MG63 (cell line): ENCODE results near the gene PAX5. TPM values are rescaled to one million over a fixed set of nuclear protein-coding genes. Genes with fewer than 3 reads are reported as not detected.
A peak's percentile ranks its signal among the peaks of the same experiment; 100 is the strongest.
"Not testable (repeated sequence)": the region's sequence is repeated elsewhere in the genome, so short reads cannot be mapped to it uniquely, and the experiment has no call there.

Experiments
- DNase-seq: peaks from one replicate; pipeline ENCODE4 v3.0.0-alpha.2; 2020
- H3K27me3 ChIP-seq: fragments of 250-450 bp; sonication (Bioruptor Pico); 2 replicates; pipeline ENCODE4 v1.5.1; 2020; ENCODE audit warnings: mild to moderate bottlenecking, moderate library complexity
- H3K36me3 ChIP-seq: fragments of 250-450 bp; sonication (Bioruptor Pico); 2 replicates; pipeline ENCODE4 v1.5.1; 2020; ENCODE audit warnings: mild to moderate bottlenecking, moderate library complexity
- H3K4me3 ChIP-seq: fragments of 250-450 bp; sonication (Bioruptor Pico); 2 replicates; pipeline ENCODE4 v1.5.1; 2020; ENCODE audit warnings: mild to moderate bottlenecking, moderate library complexity
- H3K9me3 ChIP-seq: fragments of 250-450 bp; sonication (Bioruptor Pico); 2 replicates; pipeline ENCODE4 v1.5.1; 2020; ENCODE audit warnings: mild to moderate bottlenecking, moderate library complexity
- total RNA-seq: library from RNA; depleted of rRNA; stranded (reverse); fragments of >200 nt; shearing (Covaris generic); gene quantifications from 2 replicates; pipeline ENCODE4 v1.2.3, GENCODE V29; 2014; ENCODE audit warnings: low replicate concordance; rRNA removed

PAX5 gene
- total RNA-seq = not detected in 2 replicates

DNA sequence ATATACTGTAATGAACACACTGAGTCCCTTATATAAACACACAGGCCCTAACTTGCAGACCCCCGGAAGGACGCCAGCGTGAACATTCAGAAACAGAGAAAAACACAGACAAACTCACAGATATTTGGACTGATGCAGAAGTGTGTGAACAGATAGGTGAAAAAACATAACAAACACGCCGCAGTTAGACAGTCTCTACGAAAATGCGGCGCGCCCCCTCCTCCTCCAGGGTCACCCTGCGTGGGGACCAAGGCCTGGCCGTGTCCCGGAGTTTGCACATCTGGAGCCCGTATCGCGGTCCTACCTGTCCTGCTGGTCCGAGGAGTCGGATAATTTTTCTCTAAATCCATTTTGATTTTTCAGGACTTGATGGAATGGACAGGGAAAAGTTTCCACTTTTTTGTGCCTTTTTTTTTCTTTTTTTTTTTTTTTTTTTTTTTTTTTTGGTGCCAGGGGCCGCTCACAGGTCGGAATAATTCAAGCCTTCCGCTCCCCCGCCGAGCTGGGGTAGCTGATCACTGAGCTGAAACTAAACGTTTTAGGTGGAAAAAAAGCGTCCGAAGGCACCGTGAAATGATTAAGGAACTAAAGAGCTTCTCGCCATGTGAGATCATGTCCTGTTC lies at the start of gene PAX5:
TSS of gene PAX5 (minus strand) at position 587 of the 623 bp plus-strand sequence. CDS start at position 350, 237 bp downstream.
- Histone ChIP-seq H3K9me3 (no peaks in the 10 kb centered on the region), H3K27me3 (peaks cover 31% of the 10 kb centered on the region), H3K36me3 (no peaks in the 10 kb centered on the region), H3K4me3 (no peak within 1 kb of the TSS)
- DNase-seq = no peak

- peaks cover 17% of the 10 kb centered on the region for H3K36me3 ChIP-seq
- DNase-seq = no peak
Measured at GRCh38 chr9:37083654-37084053, 49.6 kb upstream of the PAX5 start.

DNA sequence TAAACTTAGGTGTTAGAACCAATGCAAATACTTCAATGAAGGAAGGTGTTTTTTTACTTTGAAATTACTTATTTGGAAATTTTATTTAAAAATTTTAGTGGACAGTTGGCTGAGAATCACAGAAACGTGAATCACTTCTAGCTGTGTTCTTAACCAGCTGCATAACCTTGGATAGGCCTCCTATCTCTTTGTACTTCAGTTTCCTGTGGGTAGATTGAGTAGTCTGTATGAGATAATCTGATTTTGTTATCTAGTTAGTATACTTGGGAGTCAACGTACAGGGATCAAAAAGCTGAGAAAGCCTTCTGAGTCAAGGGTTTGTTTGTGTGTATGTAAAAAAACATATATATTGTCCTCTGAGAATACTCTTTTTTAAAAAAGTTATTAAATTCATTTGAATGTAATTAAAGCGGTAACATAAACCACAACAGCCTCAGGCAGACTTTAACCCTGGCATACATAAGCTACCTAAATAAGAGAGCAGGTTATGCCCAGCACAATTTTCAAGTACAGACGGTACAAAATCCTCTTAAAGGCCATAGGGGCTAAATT lies 48.2 kb upstream of the PAX5 start:
- no peak for DNase-seq

More at GRCh38 chr9:37083654-37084053, 49.6 kb upstream of the PAX5 start:
- Histone ChIP-seq H3K27me3 (no peaks in the 10 kb centered on the region), H3K9me3 (0 out of 2 replicates have a peak, but pooled peaks cover 3% of the 10 kb centered on the region), H3K4me3 (no peak overlapping the region)

GRCh38 chr9:37081507-37081906 lies 47.4 kb upstream of the PAX5 start:
- not testable (repeated sequence) for DNase-seq, H3K9me3 ChIP-seq, H3K27me3 ChIP-seq, H3K36me3 ChIP-seq, H3K4me3 ChIP-seq

More for the DNA sequence above, 48.2 kb upstream of the PAX5 start:
- no peaks in the 10 kb centered on the region for H3K27me3 ChIP-seq
- H3K9me3 ChIP-seq = 0 out of 2 replicates have a peak, but pooled peaks cover 3% of the 10 kb centered on the region
- H3K4me3 ChIP-seq = no peak overlapping the region
- H3K36me3 ChIP-seq = peaks cover 13% of the 10 kb centered on the region

DNA sequence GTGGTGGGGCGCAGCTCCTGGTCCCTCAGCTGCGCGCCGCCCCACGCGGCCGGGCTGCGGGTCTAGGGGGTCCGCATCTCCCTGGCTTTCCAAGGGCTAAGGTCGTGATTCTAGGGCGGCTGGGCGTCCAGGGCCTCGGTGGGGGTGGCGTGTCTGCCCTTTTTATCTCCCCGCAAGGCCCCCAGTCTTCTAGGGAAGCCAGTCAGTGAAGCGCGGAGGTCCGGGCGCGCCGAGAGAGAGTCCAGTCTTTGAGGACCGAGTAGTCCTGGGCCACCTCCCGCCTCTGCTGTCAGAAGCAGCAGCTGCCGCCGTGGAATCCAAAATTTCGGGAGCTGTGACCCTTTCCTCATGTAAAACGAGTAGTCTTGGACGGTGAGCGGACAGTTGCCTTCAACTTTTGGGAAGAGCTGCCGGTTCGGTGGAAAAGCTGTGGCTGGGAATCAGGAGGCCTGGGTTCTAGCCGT lies 46.1 kb upstream of the PAX5 start:
- peak; percentile 16 for DNase-seq
- H3K27me3 ChIP-seq, H3K36me3 ChIP-seq, H3K9me3 ChIP-seq: not testable (repeated sequence)
- peak overlapping the region; percentile 83 for H3K4me3 ChIP-seq

DNA sequence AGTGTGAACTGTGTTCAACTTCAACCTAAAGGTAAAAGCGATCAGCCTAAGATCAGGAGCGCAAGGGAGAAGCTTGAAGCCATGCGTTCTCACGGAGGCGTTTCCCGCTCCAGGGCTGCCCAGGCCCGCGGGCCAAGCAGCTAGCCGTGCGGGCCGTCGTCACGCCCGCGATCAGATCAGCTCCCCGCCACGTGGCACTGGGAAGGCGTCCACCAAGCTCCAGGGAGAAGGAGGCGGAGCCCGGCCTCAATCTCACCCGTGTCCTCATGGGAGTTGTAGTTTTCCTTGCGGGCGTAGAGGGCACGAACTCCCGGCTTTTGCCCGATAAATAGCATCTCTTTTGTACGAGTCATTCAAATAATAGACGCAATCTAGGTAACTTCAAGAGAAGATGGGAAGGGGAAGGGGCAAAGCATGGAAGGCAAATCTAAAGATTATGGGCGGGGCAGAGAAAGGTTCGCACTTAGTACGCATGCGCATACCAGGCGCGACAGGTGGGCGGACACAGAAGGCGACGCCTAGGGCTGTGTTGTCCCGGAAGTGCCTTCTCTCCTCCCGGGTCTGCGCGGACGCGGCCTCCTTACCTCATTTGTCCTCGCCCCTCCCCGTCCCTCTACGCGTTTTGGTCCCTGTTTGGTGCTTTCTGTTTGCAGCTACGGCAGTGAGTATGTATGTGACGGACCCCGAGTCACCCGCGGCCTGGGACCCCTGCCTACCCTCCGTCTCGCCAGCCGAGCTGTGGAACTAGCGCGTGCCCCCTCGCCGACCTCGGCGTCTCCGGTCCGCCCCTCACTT lies 45.5 kb upstream of the PAX5 start:
- peak overlapping the region; percentile 83 for H3K4me3 ChIP-seq
- H3K9me3 ChIP-seq = 0 out of 2 replicates have a peak, but pooled peaks cover 3% of the 10 kb centered on the region
- peak; percentile 87 for DNase-seq
- H3K36me3 ChIP-seq = peaks cover 4% of the 10 kb centered on the region; the same call in 1 of the 2 replicates
- H3K27me3 ChIP-seq = no peaks in the 10 kb centered on the region

GRCh38 chr9:37074790-37075189 lies 40.7 kb upstream of the PAX5 start:
- H3K27me3 ChIP-seq, H3K4me3 ChIP-seq, DNase-seq, H3K36me3 ChIP-seq, H3K9me3 ChIP-seq: not testable (repeated sequence)

DNA sequence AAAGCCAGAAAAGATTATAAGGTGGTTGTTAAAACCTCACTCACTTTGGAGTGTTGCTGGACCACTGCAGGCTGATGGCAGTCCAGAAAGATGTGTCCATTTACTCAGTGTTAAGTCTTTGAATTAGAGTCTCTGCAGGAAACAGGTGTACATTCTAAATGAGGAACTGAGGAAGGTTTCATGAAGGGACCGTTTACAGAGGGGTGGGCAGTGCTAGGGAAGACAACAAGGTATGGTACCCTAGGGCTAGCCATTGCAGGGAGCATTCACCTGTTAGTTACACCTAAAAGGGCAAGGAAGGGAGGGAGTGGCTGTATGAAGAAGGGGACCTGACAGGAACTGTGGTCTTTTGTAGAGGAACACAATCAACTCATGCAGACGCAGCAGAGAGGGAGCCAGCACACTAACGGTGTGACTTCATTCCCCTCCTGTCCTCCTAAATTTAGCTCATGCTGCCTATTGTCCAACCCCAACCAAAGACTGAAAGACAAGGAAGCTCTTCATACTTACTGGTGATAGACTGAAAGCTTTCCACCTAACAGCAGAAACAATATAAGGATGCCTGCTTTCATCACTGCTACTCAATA lies 32.2 kb upstream of the PAX5 start:
- no peak for DNase-seq
- H3K27me3 ChIP-seq = peaks cover 6% of the 10 kb centered on the region
- no peaks in the 10 kb centered on the region for H3K36me3 ChIP-seq
- no peaks in the 10 kb centered on the region for H3K9me3 ChIP-seq
- no peak overlapping the region for H3K4me3 ChIP-seq

DNA sequence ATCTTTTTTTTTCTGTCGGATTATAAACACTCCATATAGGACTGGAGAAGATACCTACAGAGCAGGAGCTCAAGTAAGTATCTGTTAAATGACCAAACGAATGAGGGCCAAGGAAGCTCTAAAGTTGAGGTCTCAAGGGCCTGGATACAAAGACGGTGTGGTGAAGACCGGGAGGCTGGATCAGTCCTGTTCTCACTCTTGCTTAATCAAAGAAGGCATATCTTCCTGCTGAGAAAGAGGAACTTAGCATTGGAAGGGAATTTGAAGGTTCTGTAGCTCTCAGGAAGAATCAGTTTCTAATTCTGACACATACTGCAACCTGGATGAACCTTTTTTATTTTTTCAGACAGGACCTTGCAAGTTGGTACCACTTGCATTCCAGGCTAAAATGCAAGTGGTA lies 28.3 kb upstream of the PAX5 start:
- Histone ChIP-seq H3K27me3 (peaks cover under 1% of the 10 kb centered on the region), H3K36me3 (no peaks in the 10 kb centered on the region), H3K4me3 (no peak overlapping the region), H3K9me3 (no peaks in the 10 kb centered on the region)
- DNase-seq = no peak

GRCh38 chr9:37061768-37062167 lies 27.7 kb upstream of the PAX5 start:
- no peak for DNase-seq
- Histone ChIP-seq H3K4me3 (no peak overlapping the region), H3K36me3 (no peaks in the 10 kb centered on the region), H3K9me3 (no peaks in the 10 kb centered on the region), H3K27me3 (no peaks in the 10 kb centered on the region; the same call in 1 of the 2 replicates)

DNA sequence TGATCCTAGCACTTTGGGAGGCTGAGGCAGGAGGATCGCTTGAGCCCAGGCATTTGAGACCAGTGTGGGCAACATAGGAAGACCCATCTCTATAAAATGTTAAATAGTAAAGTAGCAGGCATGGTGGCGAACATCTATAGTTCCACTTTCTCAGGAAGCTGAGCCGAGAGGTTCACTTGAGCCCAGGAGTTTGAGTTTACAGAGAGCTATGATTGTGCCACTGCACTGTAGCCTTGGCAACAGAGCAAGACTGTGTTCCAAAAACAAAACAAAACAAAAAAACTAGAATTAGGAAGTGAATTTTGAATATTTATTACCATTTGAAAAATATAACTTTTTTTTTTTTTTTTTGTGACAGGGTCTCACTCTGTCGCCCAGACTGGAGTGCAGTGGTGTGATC lies 26.8 kb upstream of the PAX5 start:
- Histone ChIP-seq H3K36me3 (no peaks in the 10 kb centered on the region), H3K4me3 (no peak overlapping the region), H3K27me3 (no peaks in the 10 kb centered on the region; the same call in 1 of the 2 replicates), H3K9me3 (no peaks in the 10 kb centered on the region)
- no peak for DNase-seq

- H3K36me3 ChIP-seq = no peaks in the 10 kb centered on the region
- no peaks in the 10 kb centered on the region for H3K9me3 ChIP-seq
- no peak for DNase-seq
- H3K27me3 ChIP-seq = no peaks in the 10 kb centered on the region
- no peak overlapping the region for H3K4me3 ChIP-seq
Measured at GRCh38 chr9:37056046-37056920, 22.2 kb upstream of the PAX5 start.

DNA sequence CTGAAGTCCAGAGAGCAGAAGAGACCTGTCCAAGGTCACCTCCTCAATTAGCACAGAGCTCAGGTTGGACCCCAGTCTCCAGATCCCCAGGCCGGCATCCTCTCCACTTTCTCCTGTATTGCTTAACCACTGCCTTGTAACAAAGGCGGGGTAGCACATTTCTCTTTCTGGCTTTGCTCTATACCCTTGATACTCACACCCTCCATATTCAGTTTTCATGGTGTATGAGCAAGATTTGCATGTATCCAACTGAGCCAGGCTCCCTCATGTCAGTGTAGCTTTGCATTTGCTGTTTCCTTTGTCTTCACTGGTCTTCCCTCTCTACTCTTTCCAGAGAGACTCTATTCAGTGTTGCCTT lies 20.3 kb upstream of the PAX5 start:
- not testable (repeated sequence) for DNase-seq, H3K4me3 ChIP-seq, H3K27me3 ChIP-seq, H3K9me3 ChIP-seq, H3K36me3 ChIP-seq

GRCh38 chr9:37053684-37054362 lies 19.8 kb upstream of the PAX5 start:
- Histone ChIP-seq H3K9me3 (no peaks in the 10 kb centered on the region), H3K4me3 (no peak overlapping the region), H3K36me3 (no peaks in the 10 kb centered on the region), H3K27me3 (peaks cover 5% of the 10 kb centered on the region; the same call in 1 of the 2 replicates)
- no peak for DNase-seq

- DNase-seq = no peak
- no peak overlapping the region for H3K4me3 ChIP-seq
- no peaks in the 10 kb centered on the region for H3K36me3 ChIP-seq
- no peaks in the 10 kb centered on the region for H3K9me3 ChIP-seq
- H3K27me3 ChIP-seq = peaks cover 6% of the 10 kb centered on the region; the same call in 1 of the 2 replicates
Measured at GRCh38 chr9:37046683-37047082, 12.6 kb upstream of the PAX5 start.

GRCh38 chr9:37042421-37042820 lies 8.4 kb upstream of the PAX5 start:
- peaks cover 7% of the 10 kb centered on the region; the same call in 1 of the 2 replicates for H3K27me3 ChIP-seq
- no peak overlapping the region for H3K4me3 ChIP-seq
- no peak for DNase-seq
- no peaks in the 10 kb centered on the region for H3K9me3 ChIP-seq
- no peaks in the 10 kb centered on the region for H3K36me3 ChIP-seq
